Sigmoid colon (tissue), 7 donors: ENCODE results near the gene FDCSP. TPM values are rescaled to one million over a fixed set of nuclear protein-coding genes. Genes with fewer than 3 reads are reported as not detected.

Experiments used
- DNase-seq: peaks from one replicate; pipeline ENCODE4 v3.0.0-alpha.2; 2019
- H3K27ac ChIP-seq, 4 donors: fragments of 200-600 bp; sonication (generic); one replicate each; pipeline ENCODE4 v1.5.1; 2016 to 2019; ENCODE audit warnings: mild to moderate bottlenecking in 1 of 4
- H3K27me3 ChIP-seq, 3 donors: fragments of 200-600 bp; sonication (generic); one replicate each; pipeline ENCODE4 v1.5.1; 2019; ENCODE audit warnings: mild to moderate bottlenecking in 1 of 3
- H3K36me3 ChIP-seq, 4 donors: fragments of 200-600 bp; sonication (generic); one replicate each; pipeline ENCODE4 v1.5.1; 2016 to 2019
- H3K4me1 ChIP-seq, 4 donors: fragments of 200-600 bp; sonication (generic); one replicate each; pipeline ENCODE4 v1.5.1; 2017 to 2019
- H3K4me3 ChIP-seq, 4 donors: fragments of 200-600 bp; sonication (generic); one replicate each; pipeline ENCODE4 v1.5.1; 2017 to 2019; ENCODE audit warnings: mild to moderate bottlenecking in 2 of 4, moderate library complexity in 1 of 4
- H3K9me3 ChIP-seq, 4 donors: fragments of 200-600 bp in 3 of 4; sonication (generic) in 3 of 4; one replicate each; pipeline versions ENCODE4 v1.5.1 to v1.6.1; 2013 to 2019
- EP300 ChIP-seq, 4 donors: sonication (generic); formaldehyde crosslinking; IDR thresholded peaks; one replicate each; pipeline ENCODE4 v1.6.1; 2017; ENCODE audit warnings: antibody characterized with exemption in 4 of 4
- POLR2A ChIP-seq, 2 donors: fragments of 450-650 bp; IDR thresholded peaks; one replicate each; pipeline ENCODE4 v1.6.1; 2016; ENCODE audit warnings: antibody characterized with exemption in 2 of 2, mild to moderate bottlenecking in 2 of 2, moderate library complexity in 2 of 2
- POLR2AphosphoS5 ChIP-seq, 4 donors: sonication (generic); formaldehyde crosslinking; IDR thresholded peaks; one replicate each; pipeline ENCODE4 v1.6.1; 2017; ENCODE audit warnings: antibody characterized with exemption in 4 of 4
- WGBS, 2 donors: extraction: QIAGEN DNeasy Blood & Tissue Kit; methylation state at CpG; one replicate each; pipeline ENCODE4 v1.1.7; 2013; 5-methylcytosine and 5-hydroxymethylcytosine counted together
- intact Hi-C: fragments of 100-400 bp; cut with DNase I; formaldehyde crosslinking; loops from one replicate; pipeline ENCODE4 v1.15.1; 2023
- polyA plus RNA-seq, 3 donors: library from polyadenylated mRNA; stranded (reverse); fragments of 200-250 nt; gene quantifications; one replicate each; pipeline ENCODE4 v1.2.3, GENCODE V29; 2013
- total RNA-seq, 4 donors: library from RNA; depleted of rRNA; stranded (reverse); fragments of >200 nt; gene quantifications; one replicate each; pipeline ENCODE4 v1.1.0, GENCODE V29; 2016
- TF ChIP-seq, protein P1 (sequence below), 4 experiments: fragments of 450-650 bp in 3 of 4; fragments of 200-600 bp in 1 of 4; IDR thresholded peaks; one replicate each; pipeline ENCODE4 v1.5.1; 2016 to 2019; ENCODE audit warnings: antibody characterized with exemption in 4 of 4, mild to moderate bottlenecking in 3 of 4, moderate library complexity in 2 of 4
- donor health status: healthy with polysubstance abuse.
- donor health status: Bipolar disorder and iron deficiency.
- donor health status: healthy.

Gene FDCSP
- total and polyA plus RNA-seq, 7 donors = 1.1 to 316 TPM; not detected in 5

DNA sequence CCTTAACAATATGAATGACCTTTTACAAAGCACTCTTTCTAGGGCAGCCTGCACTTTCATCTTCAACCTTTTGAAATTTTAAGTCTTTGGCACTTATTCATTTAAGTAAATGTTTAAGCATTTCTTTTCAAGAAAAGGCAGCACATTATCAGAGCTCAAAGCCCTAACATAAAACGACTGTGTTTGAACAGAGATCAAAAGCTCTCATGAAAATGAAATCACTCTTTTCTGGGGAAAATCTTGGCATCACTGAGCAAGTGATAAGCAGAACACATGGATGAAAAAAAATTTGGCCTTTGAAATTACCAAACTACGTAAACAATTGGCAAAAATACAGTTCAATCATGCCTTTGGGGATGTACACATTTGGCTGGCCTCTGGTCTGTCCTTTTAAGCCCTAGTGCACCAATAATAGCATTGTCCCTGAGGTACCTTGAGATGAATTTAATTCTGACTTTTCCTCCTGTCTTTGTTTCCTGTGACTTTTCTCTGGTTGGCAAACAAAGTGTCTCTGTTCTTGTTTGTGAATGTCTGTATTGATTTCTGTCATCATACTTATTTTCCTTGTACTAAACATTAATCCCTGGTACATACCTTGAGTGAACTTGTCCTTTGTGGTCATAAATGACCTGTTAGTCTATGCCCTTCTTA, 43.3 kb upstream of the FDCSP start:
- WGBS, 2 donors = 14 to 55% methylated on average over 2 of the region's 2 CpGs
- no peak for DNase-seq
- Histone ChIP-seq H3K4me3 (no peak overlapping the region), H3K36me3 (no peaks in the 10 kb centered on the region), H3K9me3 (no peaks in the 10 kb centered on the region), H3K4me1 (no peaks in the 10 kb centered on the region), H3K27me3 (no peaks in the 10 kb centered on the region), H3K27ac (no peak overlapping the region)
- TF ChIP-seq, protein P1, sequence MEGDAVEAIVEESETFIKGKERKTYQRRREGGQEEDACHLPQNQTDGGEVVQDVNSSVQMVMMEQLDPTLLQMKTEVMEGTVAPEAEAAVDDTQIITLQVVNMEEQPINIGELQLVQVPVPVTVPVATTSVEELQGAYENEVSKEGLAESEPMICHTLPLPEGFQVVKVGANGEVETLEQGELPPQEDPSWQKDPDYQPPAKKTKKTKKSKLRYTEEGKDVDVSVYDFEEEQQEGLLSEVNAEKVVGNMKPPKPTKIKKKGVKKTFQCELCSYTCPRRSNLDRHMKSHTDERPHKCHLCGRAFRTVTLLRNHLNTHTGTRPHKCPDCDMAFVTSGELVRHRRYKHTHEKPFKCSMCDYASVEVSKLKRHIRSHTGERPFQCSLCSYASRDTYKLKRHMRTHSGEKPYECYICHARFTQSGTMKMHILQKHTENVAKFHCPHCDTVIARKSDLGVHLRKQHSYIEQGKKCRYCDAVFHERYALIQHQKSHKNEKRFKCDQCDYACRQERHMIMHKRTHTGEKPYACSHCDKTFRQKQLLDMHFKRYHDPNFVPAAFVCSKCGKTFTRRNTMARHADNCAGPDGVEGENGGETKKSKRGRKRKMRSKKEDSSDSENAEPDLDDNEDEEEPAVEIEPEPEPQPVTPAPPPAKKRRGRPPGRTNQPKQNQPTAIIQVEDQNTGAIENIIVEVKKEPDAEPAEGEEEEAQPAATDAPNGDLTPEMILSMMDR (IDR thresholded peaks at IDR 0.05) = no peak
- TF ChIP-seq POLR2AphosphoS5 (IDR thresholded peaks at IDR 0.05) (no peak), EP300 (IDR thresholded peaks at IDR 0.05) (no peak), POLR2A (IDR thresholded peaks at IDR 0.05) (no peak)
- intact Hi-C loops = no loop called here

DNA sequence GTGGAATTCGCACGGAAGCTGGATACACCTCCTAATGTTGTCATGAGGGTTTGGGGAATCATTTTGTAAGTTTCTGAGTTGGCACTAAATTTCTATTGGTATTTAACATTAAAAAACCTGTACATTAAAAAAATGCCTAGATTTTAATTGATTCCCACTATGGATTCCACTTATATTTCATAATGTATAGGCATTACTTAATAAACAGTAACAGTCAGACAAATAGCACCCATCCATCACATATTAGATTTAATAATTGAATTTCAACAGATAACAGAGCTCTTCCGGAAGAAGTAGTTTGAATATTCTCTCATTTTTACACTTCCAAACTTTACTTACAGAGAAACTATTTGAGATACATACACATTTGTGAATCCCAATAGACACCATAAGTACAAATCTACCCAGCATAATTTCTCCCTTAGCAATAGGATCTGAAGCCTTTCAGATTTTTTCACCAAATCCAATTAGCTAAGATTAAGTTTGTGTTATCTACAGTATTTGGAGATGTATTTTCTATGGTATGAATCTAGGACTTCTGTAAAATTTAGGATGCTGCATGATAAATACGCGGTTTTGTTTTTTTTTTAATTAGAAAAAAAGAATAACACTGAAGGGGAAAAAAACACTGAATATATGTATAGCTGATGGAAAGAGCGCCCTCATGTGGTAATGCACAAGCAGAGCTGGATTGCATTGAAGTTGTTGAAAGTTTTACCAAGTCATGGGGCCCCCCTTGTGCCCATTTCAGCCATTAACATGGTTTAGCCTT, 42.6 kb upstream of the FDCSP start:
- no peak overlapping the region for H3K4me3 ChIP-seq
- TF ChIP-seq POLR2AphosphoS5 (IDR thresholded peaks at IDR 0.05) (no peak), EP300 (IDR thresholded peaks at IDR 0.05) (no peak), POLR2A (IDR thresholded peaks at IDR 0.05) (no peak)
- TF ChIP-seq, protein P1 (IDR thresholded peaks at IDR 0.05) = peak in 2 of 4 experiments; percentile 8 to 30
- H3K27ac ChIP-seq = no peak overlapping the region
- no peaks in the 10 kb centered on the region for H3K36me3 ChIP-seq
- no peaks in the 10 kb centered on the region for H3K27me3 ChIP-seq
- no peaks in the 10 kb centered on the region for H3K4me1 ChIP-seq
- no peak for DNase-seq
- intact Hi-C loops = no loop called here
- 25 to 48% methylated on average over 6 of the region's 6 CpGs for WGBS, 2 donors
- no peaks in the 10 kb centered on the region for H3K9me3 ChIP-seq

DNA sequence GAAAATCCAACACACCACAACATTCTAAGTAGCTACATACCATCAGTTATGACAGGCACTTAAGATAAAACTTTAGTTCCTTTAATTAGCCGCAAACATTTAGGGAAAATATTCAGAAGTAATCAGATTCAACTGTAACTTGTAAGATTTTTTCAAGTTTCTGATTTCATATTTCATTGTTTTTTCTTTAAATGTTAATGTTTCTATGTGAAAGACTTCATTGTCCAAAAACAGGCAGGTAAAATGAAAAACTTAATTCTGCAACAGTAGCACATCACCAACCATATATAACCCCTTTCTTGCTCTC, 42.0 kb upstream of the FDCSP start:
- no peaks in the 10 kb centered on the region for H3K27me3 ChIP-seq
- no peak for TF ChIP-seq POLR2AphosphoS5 (IDR thresholded peaks at IDR 0.05)
- TF ChIP-seq, protein P1 (IDR thresholded peaks at IDR 0.05) = peak in 1 of 4 experiments; percentile 2
- no peak for DNase-seq
- H3K36me3 ChIP-seq = no peaks in the 10 kb centered on the region
- intact Hi-C loops = no loop called here
- H3K9me3 ChIP-seq = no peaks in the 10 kb centered on the region
- WGBS, 2 donors = 70 to 71% methylated on average over 1 of the region's 1 CpG
- no peak overlapping the region for H3K27ac ChIP-seq
- no peaks in the 10 kb centered on the region for H3K4me1 ChIP-seq
- no peak overlapping the region for H3K4me3 ChIP-seq

DNA sequence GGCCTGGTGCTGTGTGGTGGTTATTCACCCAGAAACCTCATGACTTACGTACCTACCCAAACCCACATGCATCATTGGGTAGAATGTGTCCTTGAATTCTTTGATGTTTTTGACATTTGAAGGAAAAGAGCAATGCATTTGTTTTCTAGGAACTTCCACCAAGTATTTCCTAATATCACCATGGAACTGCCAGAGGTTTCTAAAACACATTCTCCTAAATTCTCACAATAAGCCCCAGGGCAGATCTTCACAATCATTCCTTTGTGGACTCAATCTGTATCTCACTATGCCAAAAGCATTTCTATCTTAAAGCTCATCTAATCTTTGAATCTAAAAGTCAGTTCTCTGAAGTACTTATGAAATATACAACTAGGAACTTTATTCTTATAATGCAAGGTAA, 38.7 kb upstream of the FDCSP start:
- DNase-seq = no peak
- no peaks in the 10 kb centered on the region for H3K4me1 ChIP-seq
- no peaks in the 10 kb centered on the region for H3K27me3 ChIP-seq
- TF ChIP-seq POLR2AphosphoS5 (IDR thresholded peaks at IDR 0.05) = no peak
- TF ChIP-seq, protein P1 (IDR thresholded peaks at IDR 0.05) = no peak
- TF ChIP-seq EP300 (IDR thresholded peaks at IDR 0.05) = no peak
- no peak for TF ChIP-seq POLR2A (IDR thresholded peaks at IDR 0.05)
- WGBS, 2 donors = 90 to 91% methylated on average over 1 of the region's 1 CpG
- H3K27ac ChIP-seq = no peak overlapping the region
- H3K36me3 ChIP-seq = no peaks in the 10 kb centered on the region
- intact Hi-C loops = no loop called here
- no peaks in the 10 kb centered on the region for H3K9me3 ChIP-seq
- H3K4me3 ChIP-seq = no peak overlapping the region
